Activated CD4-positive, alpha-beta memory T cell treated with anti-CD3 and anti-CD28 coated beads for 36 hours (primary cell): ENCODE data around the gene GATA5. TPM values are rescaled to one million over a fixed set of nuclear protein-coding genes. Genes with fewer than 3 reads are reported as not detected.
"Not testable (repeated sequence)": the region's sequence is repeated elsewhere in the genome, so short reads cannot be mapped to it uniquely, and the experiment has no call there.

ENCODE experiments used
- CTCF ChIA-PET: fragments of 350-600 bp; sonication (Branson Sonifier 250); formaldehyde crosslinking; loops from one replicate; lab custom pipeline; 2021; ENCODE audit warnings: antibody characterized with exemption, inconsistent platforms; lab: Charles Lee
- POLR2A ChIA-PET: fragments of 350-600 bp; sonication (Branson Sonifier 250); formaldehyde crosslinking; loops from one replicate; lab custom pipeline; 2021; ENCODE audit warnings: antibody characterized with exemption; lab: Charles Lee
- DNase-seq: peaks from one replicate; pipeline ENCODE4 v3.0.0-alpha.2; 2020
- H3K27ac Mint-ChIP-seq: one replicate; pipeline ENCODE4 v1.8.0; 2021; ENCODE audit warnings: mixed read lengths
- H3K27me3 Mint-ChIP-seq: one replicate; pipeline ENCODE4 v1.8.0; 2021; ENCODE audit warnings: mixed read lengths
- H3K36me3 Mint-ChIP-seq: one replicate; pipeline ENCODE4 v1.8.0; 2021; ENCODE audit warnings: mixed read lengths
- H3K4me1 Mint-ChIP-seq: one replicate; pipeline ENCODE4 v1.8.0; 2021; ENCODE audit warnings: low read depth, mixed read lengths
- H3K4me3 Mint-ChIP-seq: one replicate; pipeline ENCODE4 v1.8.0; 2021; ENCODE audit warnings: mild to moderate bottlenecking, mixed read lengths
- H3K9me3 Mint-ChIP-seq: one replicate; pipeline ENCODE4 v1.8.0; 2021; ENCODE audit warnings: mixed read lengths
- intact Hi-C: fragments of 100-400 bp; cut with micrococcal nuclease; formaldehyde crosslinking; loops from one replicate; pipeline ENCODE4 v1.15.1; 2023
- total RNA-seq, 2 experiments: library from RNA; stranded (reverse); gene quantifications; one replicate each; pipeline ENCODE4 v1.2.3, GENCODE V29; 2021

The GATA5 gene
- total RNA-seq, 2 experiments from 2014 or later: not detected

DNA sequence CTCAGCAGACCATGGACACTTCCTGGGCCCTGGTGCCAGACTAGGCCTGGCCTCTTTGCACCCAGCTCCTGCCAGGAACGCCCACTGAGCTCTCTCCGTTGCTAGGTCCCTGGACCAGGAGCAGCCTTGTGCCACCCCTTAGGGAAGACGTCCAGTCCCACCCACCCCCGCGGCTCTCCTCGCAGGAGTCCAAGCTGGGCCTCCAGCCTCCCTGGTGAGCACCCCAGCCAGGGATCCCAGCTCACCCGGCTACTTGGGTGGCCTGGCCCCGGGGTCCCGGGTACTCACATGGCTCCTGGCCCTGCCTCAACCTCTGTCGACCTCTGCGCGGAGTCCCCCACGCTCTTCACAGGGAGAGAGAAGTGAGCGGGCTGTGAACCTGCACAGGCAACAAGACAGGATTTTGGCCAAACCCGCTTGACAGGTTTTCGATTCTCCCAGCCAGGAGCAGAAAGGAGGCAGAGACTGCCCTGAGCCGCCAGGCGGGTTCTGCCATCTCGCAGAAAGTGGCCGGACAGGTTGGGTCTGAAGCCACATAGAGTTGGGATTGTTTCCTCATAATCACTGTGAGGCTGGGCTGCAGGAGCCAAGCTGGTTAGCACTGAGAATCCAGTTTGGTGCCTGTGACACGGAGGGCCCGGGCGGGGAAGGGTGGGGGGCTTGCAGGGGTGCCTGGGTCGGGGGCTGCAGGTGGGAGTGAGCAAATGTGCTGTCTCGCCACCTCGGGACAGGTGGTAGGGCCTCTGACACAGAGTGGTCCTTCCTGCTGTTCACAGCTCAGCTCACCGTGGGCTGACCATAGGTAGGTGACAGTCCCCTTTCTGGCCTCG, 48.4 kb downstream of the GATA5 start, which contains the start of gene RBBP8NL:
TSS of gene RBBP8NL (minus strand) at position 368 of the 830 bp plus-strand sequence. CDS start 7,892 bp downstream, outside the sequence.
- Mint-ChIP-seq H3K27ac (no peak within 1 kb of the TSS), H3K4me1 (no peaks in the 10 kb centered on the region), H3K27me3 (peaks cover 7% of the 10 kb centered on the region), H3K4me3 (no peak within 1 kb of the TSS), H3K36me3 (no peaks in the 10 kb centered on the region), H3K9me3 (no peaks in the 10 kb centered on the region)
- POLR2A ChIA-PET: no interaction called here
- DNase-seq: no peak
- CTCF ChIA-PET: no interaction called here
- intact Hi-C loops: no loop called here

- H3K27ac Mint-ChIP-seq: no peak overlapping the region
- intact Hi-C loops: no loop called here
- no peaks in the 10 kb centered on the region for H3K4me1 Mint-ChIP-seq
- CTCF ChIA-PET: no interaction called here
- peaks cover 7% of the 10 kb centered on the region for H3K27me3 Mint-ChIP-seq
- H3K9me3 Mint-ChIP-seq: no peaks in the 10 kb centered on the region
- H3K36me3 Mint-ChIP-seq: no peaks in the 10 kb centered on the region
- POLR2A ChIA-PET: no interaction called here
- no peak for DNase-seq
- H3K4me3 Mint-ChIP-seq: no peak overlapping the region
These were observed 49.1 kb downstream of the GATA5 start for GRCh38 chr20:62426699-62427131.

GRCh38 chr20:62426059-62426348, 49.8 kb downstream of the GATA5 start:
- CTCF ChIA-PET, DNase-seq, H3K36me3 Mint-ChIP-seq, intact Hi-C loops, H3K9me3 Mint-ChIP-seq, H3K4me1 Mint-ChIP-seq, H3K27ac Mint-ChIP-seq, H3K27me3 Mint-ChIP-seq, H3K4me3 Mint-ChIP-seq, POLR2A ChIA-PET: not testable (repeated sequence)

- no peak for DNase-seq
- Mint-ChIP-seq H3K9me3 (no peaks in the 10 kb centered on the region), H3K27ac (no peak overlapping the region), H3K4me3 (no peak overlapping the region), H3K27me3 (peaks cover 7% of the 10 kb centered on the region), H3K36me3 (no peaks in the 10 kb centered on the region), H3K4me1 (no peaks in the 10 kb centered on the region)
- intact Hi-C loops: no loop called here
- POLR2A ChIA-PET: no interaction called here
- CTCF ChIA-PET: no interaction called here
These were observed 50.3 kb downstream of the GATA5 start for GRCh38 chr20:62425281-62426058.

GRCh38 chr20:62424249-62425107, 51.3 kb downstream of the GATA5 start:
- Mint-ChIP-seq H3K27me3 (peaks cover 5% of the 10 kb centered on the region), H3K4me1 (no peaks in the 10 kb centered on the region), H3K36me3 (no peaks in the 10 kb centered on the region), H3K9me3 (no peaks in the 10 kb centered on the region), H3K4me3 (no peak overlapping the region), H3K27ac (no peak overlapping the region)
- intact Hi-C loops: no loop called here
- CTCF ChIA-PET: no interaction called here
- DNase-seq: no peak
- POLR2A ChIA-PET: no interaction called here

- Mint-ChIP-seq H3K9me3 (no peaks in the 10 kb centered on the region), H3K27me3 (peaks cover 2% of the 10 kb centered on the region), H3K4me1 (no peaks in the 10 kb centered on the region), H3K27ac (no peak overlapping the region), H3K4me3 (no peak overlapping the region), H3K36me3 (no peaks in the 10 kb centered on the region)
- ChIA-PET CTCF (no interaction called here), POLR2A (no interaction called here)
- intact Hi-C loops: no loop called here
- DNase-seq: no peak
These were observed 52.5 kb downstream of the GATA5 start for GRCh38 chr20:62423326-62423706.

GRCh38 chr20:62422636-62423325, 53.0 kb downstream of the GATA5 start:
- Mint-ChIP-seq H3K36me3 (no peaks in the 10 kb centered on the region), H3K27me3 (peaks cover 2% of the 10 kb centered on the region), H3K4me1 (no peaks in the 10 kb centered on the region), H3K27ac (no peak overlapping the region), H3K4me3 (no peak overlapping the region), H3K9me3 (no peaks in the 10 kb centered on the region)
- ChIA-PET POLR2A (no interaction called here), CTCF (no interaction called here)
- intact Hi-C loops: no loop called here
- no peak for DNase-seq

GRCh38 chr20:62421716-62421990, 54.1 kb downstream of the GATA5 start:
- H3K36me3 Mint-ChIP-seq: no peaks in the 10 kb centered on the region
- H3K27me3 Mint-ChIP-seq: peaks cover 2% of the 10 kb centered on the region
- no peak for DNase-seq
- intact Hi-C loops: no loop called here
- CTCF ChIA-PET: no interaction called here
- H3K9me3 Mint-ChIP-seq: no peaks in the 10 kb centered on the region
- no peak overlapping the region for H3K4me3 Mint-ChIP-seq
- no peaks in the 10 kb centered on the region for H3K4me1 Mint-ChIP-seq
- POLR2A ChIA-PET: no interaction called here
- no peak overlapping the region for H3K27ac Mint-ChIP-seq

DNA sequence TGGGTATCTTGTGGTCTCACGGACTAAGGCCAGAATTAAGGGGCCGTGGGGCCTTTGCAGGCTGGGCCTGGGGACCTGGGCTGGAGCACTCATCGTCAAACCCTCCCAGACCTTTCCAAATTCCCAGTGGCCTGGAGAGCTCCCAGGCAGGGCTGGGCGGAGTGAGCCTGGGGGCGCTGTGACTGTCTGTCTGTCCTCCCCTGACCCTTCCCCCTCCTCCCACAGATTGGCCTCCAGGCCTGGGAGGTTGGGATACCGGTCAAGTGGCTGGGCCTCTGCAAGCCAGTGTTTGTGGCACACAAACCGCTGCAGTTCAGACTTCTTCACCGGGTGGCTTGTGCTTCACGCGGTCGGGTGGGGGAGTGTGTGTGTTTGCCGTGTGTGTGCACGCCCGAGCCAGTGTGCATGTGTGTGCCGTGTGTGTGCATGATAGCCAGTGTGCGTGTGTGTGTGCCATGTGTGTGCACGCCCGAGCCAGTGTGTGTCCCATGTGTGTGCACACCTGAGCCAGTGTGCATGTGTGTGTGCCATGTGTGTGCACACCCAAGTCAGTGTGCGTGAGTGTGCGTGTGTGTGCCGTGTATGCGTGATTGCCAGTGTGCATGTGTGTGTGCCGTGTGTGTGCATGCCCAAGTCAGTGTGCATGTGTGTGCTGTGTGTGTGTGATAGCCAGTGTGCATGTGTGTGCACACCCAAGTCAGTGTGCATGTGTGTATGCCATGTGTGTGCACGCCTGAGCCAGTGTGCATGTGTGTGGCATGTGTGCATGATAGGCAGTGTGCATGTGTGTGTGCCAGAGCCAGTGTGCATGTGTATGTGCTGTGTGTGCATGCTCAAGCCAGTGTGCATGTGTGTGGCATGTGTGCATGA, 54.7 kb downstream of the GATA5 start:
- no peak overlapping the region for H3K4me3 Mint-ChIP-seq
- ChIA-PET POLR2A (no interaction called here), CTCF (no interaction called here)
- H3K36me3 Mint-ChIP-seq: no peaks in the 10 kb centered on the region
- H3K9me3 Mint-ChIP-seq: no peaks in the 10 kb centered on the region
- intact Hi-C loops: no loop called here
- peaks cover 2% of the 10 kb centered on the region for H3K27me3 Mint-ChIP-seq
- no peaks in the 10 kb centered on the region for H3K4me1 Mint-ChIP-seq
- DNase-seq: no peak
- H3K27ac Mint-ChIP-seq: no peak overlapping the region

GRCh38 chr20:62419759-62420158, 56.0 kb downstream of the GATA5 start:
- no peak overlapping the region for H3K27ac Mint-ChIP-seq
- POLR2A ChIA-PET: no interaction called here
- CTCF ChIA-PET: interaction anchor here (1.0 kb wide), 1 partner anchor 79 kb away, joined by 3 read pairs; no protein-coding TSS in a partner anchor
- no peaks in the 10 kb centered on the region for H3K36me3 Mint-ChIP-seq
- H3K4me3 Mint-ChIP-seq: no peak overlapping the region
- intact Hi-C loops: no loop called here
- H3K27me3 Mint-ChIP-seq: peaks cover 2% of the 10 kb centered on the region
- no peaks in the 10 kb centered on the region for H3K9me3 Mint-ChIP-seq
- no peaks in the 10 kb centered on the region for H3K4me1 Mint-ChIP-seq
- no peak for DNase-seq

DNA sequence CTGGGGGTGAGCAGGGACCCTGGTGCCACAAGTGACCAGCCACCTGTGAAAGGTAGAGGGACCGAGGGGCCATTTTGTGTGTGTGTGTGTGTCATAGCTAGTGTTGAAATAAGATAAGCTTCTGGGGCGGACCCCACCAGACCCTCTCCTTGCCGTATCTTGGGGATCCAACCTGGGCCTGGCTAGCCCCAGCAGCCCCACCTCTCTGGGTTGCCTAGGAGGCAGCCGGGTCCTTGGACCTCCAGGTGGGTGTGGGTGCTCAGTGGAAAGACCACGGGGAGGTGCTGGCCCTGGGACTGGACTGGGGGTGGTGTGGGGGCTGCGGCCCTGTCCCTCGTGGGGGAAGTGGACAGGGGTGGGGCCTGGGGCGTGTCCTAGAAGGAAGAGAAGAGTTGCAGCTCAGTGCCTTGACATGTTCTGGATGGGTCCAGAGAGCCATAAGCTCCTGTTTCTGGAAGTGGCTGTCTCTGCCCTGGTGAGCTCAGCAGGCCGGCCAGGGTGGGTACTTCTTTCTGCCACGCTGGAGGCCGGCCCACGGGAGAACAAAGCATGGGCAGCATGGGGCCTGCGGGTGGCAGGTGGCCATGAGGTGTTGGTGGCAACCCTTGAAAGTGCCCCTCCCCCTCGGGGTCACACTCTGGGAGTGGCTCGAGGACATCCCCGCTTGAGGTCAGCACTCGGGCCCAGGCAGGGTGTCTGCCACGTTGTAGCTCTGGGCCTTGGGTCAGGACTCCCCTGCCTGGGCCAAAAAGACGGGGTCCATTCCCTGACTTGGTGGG, 56.9 kb downstream of the GATA5 start:
- no peak for DNase-seq
- intact Hi-C loops: no loop called here
- H3K36me3 Mint-ChIP-seq: no peaks in the 10 kb centered on the region
- H3K27ac Mint-ChIP-seq: no peak overlapping the region
- H3K4me3 Mint-ChIP-seq: no peak overlapping the region
- no peaks in the 10 kb centered on the region for H3K9me3 Mint-ChIP-seq
- ChIA-PET POLR2A (no interaction called here), CTCF (no interaction called here)
- H3K4me1 Mint-ChIP-seq: no peaks in the 10 kb centered on the region
- H3K27me3 Mint-ChIP-seq: peaks cover 2% of the 10 kb centered on the region
